Skeletal muscle tissue (tissue), 4 donors: ENCODE data around the gene CREB3. TPM values are rescaled to one million over a fixed set of nuclear protein-coding genes. Genes with fewer than 3 reads are reported as not detected.

Experiments used
- H3K27ac ChIP-seq: one replicate; pipeline ENCODE4 v1.7.0; 2013; ENCODE audit warnings: mild to moderate bottlenecking, low read depth, low read length, inconsistent platforms
- H3K27me3 ChIP-seq, 3 donors: one replicate each; pipeline ENCODE4 v1.7.0; 2013; ENCODE audit warnings: low read length in 3 of 3; ENCODE audit not compliant: control insufficient read depth in 3 of 3, insufficient read depth in 3 of 3
- H3K36me3 ChIP-seq, 3 donors: one replicate each; pipeline ENCODE4 v1.7.0; 2013; ENCODE audit warnings: low read length in 3 of 3; ENCODE audit not compliant: control insufficient read depth in 3 of 3, insufficient read depth in 3 of 3
- H3K4me1 ChIP-seq, 3 donors: one replicate each; pipeline ENCODE4 v1.7.0; 2013; ENCODE audit warnings: low read length in 3 of 3, mild to moderate bottlenecking in 3 of 3; ENCODE audit not compliant: control insufficient read depth in 3 of 3, insufficient read depth in 3 of 3
- H3K4me3 ChIP-seq, 3 donors: one replicate each; pipeline ENCODE4 v1.7.0; 2013; ENCODE audit warnings: low read length in 3 of 3
- H3K9ac ChIP-seq, 3 donors: one replicate each; pipeline ENCODE4 v1.7.0; 2013; ENCODE audit warnings: low read length in 3 of 3, mild to moderate bottlenecking in 3 of 3, moderate library complexity in 2 of 3, low read depth in 1 of 3
- H3K9me3 ChIP-seq, 3 donors: one replicate each; pipeline ENCODE4 v1.7.0; 2013; ENCODE audit warnings: low read length in 3 of 3; ENCODE audit not compliant: control insufficient read depth in 3 of 3
- total RNA-seq: library from RNA; depleted of rRNA; stranded (reverse); fragments of >200 nt; gene quantifications from one replicate; pipeline ENCODE4 v1.2.3, GENCODE V29; 2014
- donor health status: Osteomylitis.

Gene CREB3, protein sequence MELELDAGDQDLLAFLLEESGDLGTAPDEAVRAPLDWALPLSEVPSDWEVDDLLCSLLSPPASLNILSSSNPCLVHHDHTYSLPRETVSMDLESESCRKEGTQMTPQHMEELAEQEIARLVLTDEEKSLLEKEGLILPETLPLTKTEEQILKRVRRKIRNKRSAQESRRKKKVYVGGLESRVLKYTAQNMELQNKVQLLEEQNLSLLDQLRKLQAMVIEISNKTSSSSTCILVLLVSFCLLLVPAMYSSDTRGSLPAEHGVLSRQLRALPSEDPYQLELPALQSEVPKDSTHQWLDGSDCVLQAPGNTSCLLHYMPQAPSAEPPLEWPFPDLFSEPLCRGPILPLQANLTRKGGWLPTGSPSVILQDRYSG
- total RNA-seq, result 20.9 TPM

DNA sequence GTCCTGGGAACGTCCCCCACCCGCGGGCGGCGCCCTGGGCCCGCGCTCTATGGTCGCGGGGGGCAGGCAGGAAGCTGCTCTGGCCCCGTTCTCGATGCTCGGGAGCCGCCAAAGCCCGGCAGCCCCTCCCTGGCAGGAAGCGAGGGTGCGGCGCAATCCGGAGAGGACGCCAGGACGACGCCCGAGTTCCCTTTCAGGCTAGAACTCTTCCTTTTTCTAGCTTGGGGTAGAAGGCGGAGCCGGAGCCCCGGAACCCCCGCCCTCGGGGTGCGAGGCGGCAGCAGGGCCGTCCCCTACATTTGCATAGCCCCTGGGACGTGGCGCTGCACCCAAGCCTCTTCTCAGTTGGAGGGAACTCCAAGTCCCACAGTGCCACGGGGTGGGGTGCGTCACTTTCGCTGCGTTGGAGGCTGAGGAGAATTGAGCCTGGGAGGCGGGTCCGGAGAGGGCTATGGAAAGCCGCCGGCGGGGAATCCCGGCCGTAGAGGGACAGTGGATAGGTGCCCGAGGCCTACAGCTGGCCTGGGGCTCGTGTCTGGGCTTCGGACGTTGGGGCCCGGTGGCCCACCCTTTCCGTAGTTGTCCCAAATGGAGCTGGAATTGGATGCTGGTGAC lies at the start of gene CREB3, which contains the start of gene TLN1:
Gene CREB3 (plus strand): TSS at position 482 of the 615 bp plus-strand sequence. CDS start 107 bp downstream, at position 589.
Gene TLN1 (minus strand): TSS at position 11 of the 615 bp plus-strand sequence. CDS start 6,501 bp downstream, outside the sequence.
- no peaks in the 10 kb centered on the region for H3K9me3 ChIP-seq
- peaks cover 52 to 57% (median 52%) of the 10 kb centered on the region in 3 donors for H3K4me1 ChIP-seq
- peaks cover 17 to 34% (median 25%) of the 10 kb centered on the region in 3 donors for H3K36me3 ChIP-seq
- H3K4me3 ChIP-seq, result peak within 1 kb of the TSS; percentile 95 to 96 (median 96)
- H3K9ac ChIP-seq, result peak within 1 kb of the TSS; percentile 93 to 99 (median 95)
- peak within 1 kb of the TSS; percentile 95 for H3K27ac ChIP-seq
- H3K27me3 ChIP-seq, result no peaks in the 10 kb centered on the region

DNA sequence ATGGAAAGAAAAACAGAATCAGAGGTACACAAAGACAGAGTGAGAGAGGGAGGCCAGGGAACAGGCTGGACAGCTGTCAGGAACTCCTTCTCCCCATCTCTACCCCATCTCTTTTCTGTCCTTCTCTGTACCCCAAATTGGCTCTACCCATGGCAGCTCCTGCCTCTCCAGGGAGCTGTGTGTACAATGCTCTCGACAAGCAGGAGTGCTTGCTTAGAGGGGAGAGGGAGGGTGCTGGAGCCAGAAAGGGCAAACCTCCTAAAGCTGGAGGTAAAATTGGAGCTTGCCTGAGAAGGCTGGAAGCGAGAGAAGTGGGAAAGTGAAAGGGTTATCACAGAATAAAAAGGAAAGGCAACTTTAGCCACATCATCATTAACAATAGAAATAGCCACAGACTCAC lies 49.1 kb upstream of the CREB3 start:
- peaks cover 27 to 62% (median 29%) of the 10 kb centered on the region in 3 donors for H3K4me1 ChIP-seq
- peak overlapping the region; percentile 98 for H3K27ac ChIP-seq
- H3K9me3 ChIP-seq, result no peaks in the 10 kb centered on the region
- H3K27me3 ChIP-seq, result no peaks in the 10 kb centered on the region
- H3K4me3 ChIP-seq, result no peak overlapping the region
- peaks cover 49 to 53% (median 49%) of the 10 kb centered on the region in 3 donors for H3K36me3 ChIP-seq
- H3K9ac ChIP-seq, result no peak overlapping the region

DNA sequence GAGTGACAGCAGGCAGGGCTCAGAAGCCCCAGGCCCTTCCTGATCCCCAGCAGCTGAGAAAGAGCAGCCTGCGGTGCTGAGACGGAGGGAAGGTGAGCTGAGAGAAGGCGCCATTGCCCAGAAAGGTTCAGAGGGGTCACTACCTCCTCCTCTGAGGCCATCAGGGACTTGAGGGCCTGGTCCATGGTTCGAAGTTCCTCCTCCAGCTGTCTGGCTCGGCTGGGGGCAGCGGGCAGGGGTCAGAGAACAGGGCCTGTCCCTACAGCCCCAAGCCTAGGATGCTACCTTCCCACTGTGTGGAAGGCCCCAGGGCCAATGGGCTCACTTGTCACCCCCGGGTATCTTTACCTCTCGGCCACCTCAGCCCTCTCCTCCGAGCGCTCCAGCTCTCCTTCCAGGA lies 47.5 kb upstream of the CREB3 start:
- Histone ChIP-seq H3K9ac (peak overlapping the region; percentile 99 to 100 (median 100)), H3K27me3 (no peaks in the 10 kb centered on the region), H3K4me3 (peak overlapping the region; percentile 75 to 98 (median 96)), H3K27ac (peak overlapping the region; percentile 98), H3K9me3 (no peaks in the 10 kb centered on the region), H3K4me1 (peaks cover 28 to 73% (median 30%) of the 10 kb centered on the region in 3 donors), H3K36me3 (peaks cover 49 to 63% (median 56%) of the 10 kb centered on the region in 3 donors)

DNA sequence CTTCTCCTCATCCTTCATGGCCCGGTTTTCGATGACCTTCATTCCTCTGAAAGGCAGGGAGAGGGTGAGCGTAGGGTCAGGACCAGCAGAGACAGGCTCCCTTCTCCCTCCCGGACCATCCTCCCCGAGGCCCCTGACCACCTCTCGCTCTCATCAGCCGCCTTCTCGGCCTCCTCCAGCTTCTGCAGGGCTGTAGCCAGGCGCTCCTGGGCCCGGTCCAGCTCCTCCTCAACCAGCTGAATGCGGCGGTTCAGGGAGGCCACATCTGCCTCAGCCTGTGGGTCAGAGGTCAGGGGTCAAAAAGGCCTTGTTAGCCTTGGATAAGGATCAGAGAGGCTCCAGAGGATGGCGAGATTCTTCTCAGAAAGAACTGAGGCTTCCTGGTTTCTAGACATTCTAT lies 47.0 kb upstream of the CREB3 start:
- H3K9ac ChIP-seq, result peak overlapping the region; percentile 99 to 100 (median 100)
- H3K27ac ChIP-seq, result peak overlapping the region; percentile 98
- no peaks in the 10 kb centered on the region for H3K27me3 ChIP-seq
- peak overlapping the region; percentile 75 to 98 (median 96) for H3K4me3 ChIP-seq
- no peaks in the 10 kb centered on the region for H3K9me3 ChIP-seq
- peaks cover 49 to 63% (median 56%) of the 10 kb centered on the region in 3 donors for H3K36me3 ChIP-seq
- peaks cover 28 to 73% (median 30%) of the 10 kb centered on the region in 3 donors for H3K4me1 ChIP-seq

DNA sequence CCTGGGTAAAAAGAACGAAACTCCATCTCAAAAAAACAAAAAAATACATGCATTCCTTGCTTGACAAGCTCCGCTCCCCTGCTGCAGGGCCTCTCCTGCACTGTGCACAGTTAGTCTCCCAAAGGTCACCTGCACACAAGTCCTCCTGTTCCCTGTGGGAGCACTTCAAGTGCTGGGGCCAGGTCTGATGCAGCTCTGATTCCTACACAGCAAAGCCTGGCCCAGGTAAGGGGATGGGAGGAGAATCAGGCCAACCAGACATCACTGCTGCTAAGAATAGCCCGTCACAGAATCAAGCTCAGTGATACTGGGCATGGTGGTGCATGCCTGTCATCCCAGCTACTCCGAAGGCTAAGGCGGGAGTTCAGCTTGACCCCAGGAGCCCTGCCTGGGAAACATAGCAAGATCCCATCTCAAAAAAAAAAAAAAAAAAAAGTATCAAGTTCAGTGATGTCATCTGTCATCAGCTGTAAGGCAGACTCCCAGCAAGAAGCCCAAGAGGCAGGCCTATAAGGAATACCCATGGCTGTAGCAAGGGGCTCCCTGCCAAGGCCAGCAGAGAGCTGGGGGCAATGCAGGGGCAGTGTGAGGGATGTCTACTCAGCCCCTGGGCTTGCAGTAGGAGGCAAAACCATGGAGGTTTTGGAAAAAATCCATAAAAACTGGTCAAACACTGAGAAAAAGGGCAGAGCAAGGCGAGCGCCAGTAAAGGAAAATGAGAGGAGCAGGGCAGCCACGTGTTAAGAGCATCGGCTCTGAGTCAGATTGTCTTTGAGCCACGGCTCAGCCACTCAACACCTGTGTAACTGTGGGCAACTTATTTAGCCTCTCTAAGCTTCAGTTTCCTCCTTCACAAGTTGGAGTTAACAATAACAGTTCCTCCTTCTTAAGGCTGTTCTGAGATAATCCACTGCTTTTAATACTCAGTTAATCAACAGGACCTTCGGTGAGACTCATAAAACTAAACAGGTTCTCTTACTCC lies 46.0 kb upstream of the CREB3 start:
- Histone ChIP-seq H3K9ac (peak overlapping the region; percentile 99 to 100 (median 100)), H3K36me3 (peaks cover 49 to 63% (median 56%) of the 10 kb centered on the region in 3 donors), H3K4me1 (peaks cover 31 to 77% (median 34%) of the 10 kb centered on the region in 3 donors), H3K4me3 (peak overlapping the region; percentile 90 to 98 (median 96)), H3K27ac (peak overlapping the region; percentile 98), H3K27me3 (no peaks in the 10 kb centered on the region), H3K9me3 (no peaks in the 10 kb centered on the region)

DNA sequence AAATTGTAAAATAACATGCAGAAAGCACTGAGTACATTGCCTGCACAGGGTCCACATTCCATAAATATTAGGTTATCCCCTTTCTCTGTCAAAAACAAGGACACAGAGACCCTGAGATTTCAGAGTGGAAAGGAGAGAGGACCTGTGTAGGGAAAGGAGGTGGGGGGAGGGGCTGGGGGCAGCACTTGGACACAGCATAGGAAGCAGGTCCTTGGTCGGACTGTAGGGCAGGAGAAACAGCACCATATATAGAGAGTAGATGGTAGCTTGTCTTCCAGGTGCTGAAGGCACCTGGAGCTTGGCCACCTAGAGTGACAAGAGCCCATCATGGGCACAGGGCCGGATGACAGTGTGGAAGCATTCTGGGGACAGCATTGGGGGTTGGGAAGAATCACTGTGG lies 45.2 kb upstream of the CREB3 start:
- Histone ChIP-seq H3K27ac (peak overlapping the region; percentile 98), H3K36me3 (peaks cover 49 to 63% (median 56%) of the 10 kb centered on the region in 3 donors), H3K9me3 (no peaks in the 10 kb centered on the region), H3K9ac (peak overlapping the region; percentile 99 to 100 (median 100)), H3K4me3 (peak overlapping the region; percentile 90 to 98 (median 96)), H3K4me1 (peaks cover 31 to 77% (median 37%) of the 10 kb centered on the region in 3 donors), H3K27me3 (no peaks in the 10 kb centered on the region)

DNA sequence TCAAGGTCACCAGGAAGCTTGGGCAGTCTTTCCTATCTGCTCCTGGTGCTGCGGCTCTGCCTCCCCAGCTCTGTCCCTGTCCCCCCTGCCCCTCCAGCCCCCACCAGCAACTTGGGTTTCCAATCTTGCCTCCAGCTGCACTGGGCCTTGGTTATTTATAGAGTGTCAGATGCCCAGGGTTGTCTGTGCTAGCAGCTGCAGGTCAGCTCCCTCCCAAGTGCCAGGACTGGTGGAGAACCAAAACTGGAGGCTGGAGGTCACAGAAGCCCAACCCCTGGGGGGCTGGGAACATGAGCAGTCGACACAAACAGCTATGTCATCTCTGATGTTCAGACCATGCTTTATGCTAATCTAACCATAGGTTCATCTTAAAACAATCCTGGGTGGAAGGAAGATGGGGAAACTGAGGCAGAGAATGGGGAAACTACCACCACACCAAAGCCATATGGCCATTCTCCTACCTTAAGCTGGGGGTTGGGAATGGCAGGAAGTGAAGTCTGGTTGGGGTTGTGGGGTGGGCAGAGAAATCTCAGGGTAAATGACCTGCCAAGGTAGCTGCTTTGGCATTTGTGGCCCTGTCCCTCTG lies 44.4 kb upstream of the CREB3 start:
- H3K4me1 ChIP-seq, result peaks cover 31 to 70% (median 37%) of the 10 kb centered on the region in 3 donors
- peak overlapping the region; percentile 90 to 98 (median 96) for H3K4me3 ChIP-seq
- peaks cover 43 to 56% (median 48%) of the 10 kb centered on the region in 3 donors for H3K36me3 ChIP-seq
- peak overlapping the region; percentile 98 for H3K27ac ChIP-seq
- no peaks in the 10 kb centered on the region for H3K9me3 ChIP-seq
- H3K27me3 ChIP-seq, result no peaks in the 10 kb centered on the region
- H3K9ac ChIP-seq, result peak overlapping the region; percentile 99 to 100 (median 100)

DNA sequence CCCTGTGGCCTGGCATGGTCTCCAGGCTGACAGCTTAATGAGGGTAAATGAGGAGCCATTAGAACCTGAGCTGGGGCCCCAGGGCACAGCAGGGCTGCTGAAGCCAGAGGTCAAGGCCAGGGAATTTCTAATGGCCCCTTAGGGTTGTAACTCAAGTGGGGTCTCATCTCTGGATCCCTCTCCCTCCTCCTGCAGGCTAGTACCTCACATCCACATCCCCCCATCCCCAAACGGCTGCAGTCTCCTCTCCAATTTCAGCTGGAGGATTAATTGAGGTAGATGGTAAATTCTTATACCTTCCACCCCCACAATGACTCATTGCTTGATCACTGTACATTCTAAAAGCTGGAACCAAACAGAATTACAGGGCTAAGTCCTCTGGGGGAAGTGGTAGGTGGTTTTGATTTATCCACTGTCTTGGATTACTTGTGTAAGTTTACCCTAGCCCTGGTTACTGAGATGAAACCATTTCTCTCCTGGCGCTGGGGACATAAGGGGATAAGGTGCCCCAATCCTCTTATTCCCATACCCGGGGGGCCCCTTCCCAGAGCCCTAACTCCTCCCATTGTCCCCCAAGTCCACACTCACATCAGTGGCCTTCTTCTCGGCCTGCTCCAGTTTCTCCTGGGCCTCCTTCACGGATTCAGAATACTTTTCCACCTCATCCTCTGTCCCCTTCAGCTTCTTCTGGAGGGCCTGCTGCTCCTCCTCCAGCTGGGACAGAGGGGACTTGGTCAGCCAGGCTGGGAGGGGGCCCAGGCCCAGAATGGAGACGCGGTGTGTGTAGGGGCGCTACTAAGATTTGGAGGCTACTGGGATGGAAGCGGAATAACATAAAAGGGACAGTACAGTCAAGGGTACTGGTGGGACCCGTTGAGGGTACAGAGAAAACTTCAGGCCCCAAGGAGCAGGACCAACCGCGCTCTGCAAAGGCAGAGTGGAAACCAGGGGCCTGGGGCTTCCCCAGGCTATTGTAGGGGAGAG lies 43.6 kb upstream of the CREB3 start:
- peak overlapping the region; percentile 90 to 98 (median 96) for H3K4me3 ChIP-seq
- no peaks in the 10 kb centered on the region for H3K27me3 ChIP-seq
- peak overlapping the region; percentile 98 for H3K27ac ChIP-seq
- peaks cover 31 to 62% (median 37%) of the 10 kb centered on the region in 3 donors for H3K4me1 ChIP-seq
- H3K9me3 ChIP-seq, result no peaks in the 10 kb centered on the region
- H3K9ac ChIP-seq, result peak overlapping the region; percentile 99 to 100 (median 100)
- H3K36me3 ChIP-seq, result peaks cover 35 to 48% (median 40%) of the 10 kb centered on the region in 3 donors
